BLaER1 (cell line): ENCODE data around the gene CHTF18.

Experiments used
- H3K27ac ChIP-seq: shearing (Covaris generic); formaldehyde crosslinking; 2 replicates; pipeline ENCODE4 v1.8.1; 2022
- H3K27me3 ChIP-seq: shearing (Covaris generic); formaldehyde crosslinking; 2 replicates; pipeline ENCODE4 v1.8.1; 2022
- H3K36me3 ChIP-seq: shearing (Covaris generic); formaldehyde crosslinking; 2 replicates; pipeline ENCODE4 v1.8.1; 2022
- H3K4me1 ChIP-seq: shearing (Covaris generic); formaldehyde crosslinking; 2 replicates; pipeline ENCODE4 v1.8.1; 2022
- H3K4me2 ChIP-seq: shearing (Covaris generic); formaldehyde crosslinking; 2 replicates; pipeline ENCODE4 v1.8.1; 2022
- H3K4me3 ChIP-seq: shearing (Covaris generic); formaldehyde crosslinking; 2 replicates; pipeline ENCODE4 v1.8.1; 2022
- H3K9ac ChIP-seq: shearing (Covaris generic); formaldehyde crosslinking; 2 replicates; pipeline ENCODE4 v1.8.1; 2022
- H3K9me3 ChIP-seq: shearing (Covaris generic); formaldehyde crosslinking; 2 replicates; pipeline ENCODE4 v1.8.1; 2022
- H4K20me1 ChIP-seq: shearing (Covaris generic); formaldehyde crosslinking; 2 replicates; pipeline ENCODE4 v1.8.1; 2022
- Cebpa-rat ChIP-seq: shearing (Covaris generic); IDR thresholded peaks from 2 replicates; pipeline ENCODE4 v1.8.1; 2022

The CHTF18 gene

DNA sequence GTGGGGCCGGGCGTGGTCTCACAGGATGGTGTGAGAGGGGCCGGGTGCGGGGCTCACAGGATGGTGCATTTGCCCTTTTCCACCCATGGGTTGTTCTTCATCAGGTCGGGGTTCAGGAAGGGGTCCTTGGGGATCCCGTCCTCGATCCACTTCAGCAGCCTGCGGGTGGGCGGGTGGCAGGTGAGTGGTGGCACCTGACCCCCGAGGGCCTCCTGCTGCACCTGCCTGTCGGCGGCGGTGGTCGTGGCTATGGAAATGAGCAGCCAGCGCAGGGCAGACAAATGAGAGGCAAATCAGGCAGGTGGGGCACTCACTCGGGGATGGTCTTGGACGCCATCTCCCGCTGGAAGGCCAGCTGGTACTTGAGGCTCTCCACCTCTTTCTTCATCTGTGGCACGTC is 10.2 kb downstream of the CHTF18 start:
- Histone ChIP-seq H4K20me1 (peaks cover 67% of the 10 kb centered on the region), H3K4me3 (no peak overlapping the region), H3K4me2 (no peak overlapping the region), H3K4me1 (peaks cover 23% of the 10 kb centered on the region), H3K27me3 (peaks cover 57% of the 10 kb centered on the region), H3K9me3 (no peaks in the 10 kb centered on the region), H3K27ac (no peak overlapping the region), H3K9ac (no peak overlapping the region), H3K36me3 (peaks cover 30% of the 10 kb centered on the region)
- TF ChIP-seq Cebpa-rat = no peak

DNA sequence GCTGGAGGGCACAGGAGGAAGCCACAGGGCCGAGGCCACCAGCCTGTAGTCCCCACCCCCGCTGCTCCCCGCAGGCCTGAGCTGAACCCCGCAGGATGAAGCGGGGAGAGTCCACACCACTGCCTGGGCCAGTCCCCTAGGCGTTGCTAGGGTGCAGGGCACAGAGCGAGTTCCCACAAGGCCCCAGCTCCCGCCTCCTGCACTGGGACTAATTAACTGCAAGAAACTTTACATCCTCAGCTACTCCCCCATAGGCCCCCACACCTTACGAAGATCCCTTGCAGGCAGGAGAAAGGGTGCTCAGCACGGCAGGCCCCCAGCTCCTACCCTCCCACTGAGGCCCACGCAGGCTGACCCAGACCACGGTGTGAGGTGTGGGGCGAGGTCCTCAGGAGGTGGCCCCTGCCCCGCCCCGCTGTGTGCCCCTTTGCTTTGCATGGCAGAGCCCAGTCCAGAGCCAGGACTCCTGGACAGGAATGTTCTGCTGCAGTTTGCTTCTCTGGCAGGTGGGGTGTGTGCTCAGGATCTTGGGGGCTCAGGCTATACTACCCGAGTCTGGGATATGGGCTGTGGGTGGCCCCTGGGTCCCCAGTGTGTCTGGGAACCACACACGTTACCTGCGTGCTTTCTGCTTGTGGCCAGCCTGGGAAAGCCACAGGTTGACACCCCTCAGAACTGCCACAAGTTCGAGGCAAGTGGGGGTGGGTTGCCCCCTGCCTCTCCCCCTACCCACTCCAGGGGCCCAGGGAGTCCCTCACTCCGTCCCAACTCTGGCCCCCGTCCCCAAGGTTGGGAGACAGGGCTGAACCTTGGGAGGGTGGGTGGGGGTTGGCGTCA is 10.9 kb downstream of the CHTF18 start:
- H3K4me1 ChIP-seq = peaks cover 23% of the 10 kb centered on the region
- no peak for TF ChIP-seq Cebpa-rat
- H3K9me3 ChIP-seq = no peaks in the 10 kb centered on the region

DNA sequence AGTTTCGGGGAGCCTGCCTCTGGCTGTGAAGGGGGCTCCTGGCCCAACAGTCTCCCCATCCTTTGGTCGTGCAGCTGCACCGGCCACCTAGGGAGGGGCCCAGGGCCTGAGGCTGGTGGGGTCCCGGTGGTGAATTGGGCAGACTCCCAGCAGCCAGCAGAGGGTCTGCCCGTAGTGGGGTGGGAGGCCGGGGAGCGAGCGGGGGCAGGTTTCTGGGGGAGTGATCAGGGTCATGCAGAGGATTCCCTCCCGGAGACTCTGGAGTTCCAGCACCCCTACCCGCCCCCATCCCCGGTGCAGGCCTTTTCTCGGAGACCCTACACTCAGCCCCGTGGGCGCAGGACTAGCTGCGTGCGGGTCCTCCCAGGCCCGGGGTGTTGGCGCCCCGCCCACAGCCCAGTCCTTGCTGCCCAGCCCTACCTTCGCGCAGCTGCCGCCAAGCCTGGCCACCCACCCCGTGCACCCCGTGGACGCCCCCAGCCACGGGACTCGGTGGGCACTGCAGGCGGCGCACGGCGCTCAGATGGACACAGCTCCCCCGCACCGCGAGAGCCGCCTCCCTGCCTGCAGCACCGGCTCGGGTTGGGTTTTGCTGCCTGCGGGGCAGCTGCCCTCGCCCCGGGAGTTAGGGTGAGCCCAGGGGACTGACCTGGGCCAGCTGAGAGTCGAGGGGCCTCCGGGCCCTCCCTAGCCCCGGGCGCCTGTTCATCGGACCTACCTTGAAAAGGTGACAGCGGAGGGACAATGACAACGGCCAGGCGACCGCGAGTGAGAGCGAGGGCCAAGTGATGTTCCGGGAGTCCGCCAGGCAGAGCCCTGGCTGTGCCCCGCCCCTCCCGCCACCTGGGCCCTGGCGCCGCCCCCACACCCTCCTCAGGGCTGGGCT is 11.8 kb downstream of the CHTF18 start, which contains the start of gene GNG13:
Gene GNG13, minus strand, starts transcription at position 787 of the 886 bp plus-strand sequence. CDS start 1,657 bp downstream, outside the sequence.
- Histone ChIP-seq H3K4me2 (peak within 1 kb of the TSS; percentile 73), H3K9me3 (no peaks in the 10 kb centered on the region), H3K4me1 (peaks cover 23% of the 10 kb centered on the region), H3K36me3 (peaks cover 16% of the 10 kb centered on the region), H3K9ac (no peak within 1 kb of the TSS), H3K27ac (no peak within 1 kb of the TSS), H4K20me1 (peaks cover 62% of the 10 kb centered on the region), H3K4me3 (peak within 1 kb of the TSS; percentile 11; the same call in 1 of the 2 replicates), H3K27me3 (peaks cover 72% of the 10 kb centered on the region)
- no peak for TF ChIP-seq Cebpa-rat

More for the DNA sequence above, 10.9 kb downstream of the CHTF18 start:
- peaks cover 64% of the 10 kb centered on the region for H3K27me3 ChIP-seq
- H4K20me1 ChIP-seq = peaks cover 65% of the 10 kb centered on the region
- no peak overlapping the region for H3K27ac ChIP-seq
- H3K9ac ChIP-seq = no peak overlapping the region
- no peak overlapping the region for H3K4me2 ChIP-seq
- peaks cover 23% of the 10 kb centered on the region for H3K36me3 ChIP-seq
- no peak overlapping the region for H3K4me3 ChIP-seq

DNA sequence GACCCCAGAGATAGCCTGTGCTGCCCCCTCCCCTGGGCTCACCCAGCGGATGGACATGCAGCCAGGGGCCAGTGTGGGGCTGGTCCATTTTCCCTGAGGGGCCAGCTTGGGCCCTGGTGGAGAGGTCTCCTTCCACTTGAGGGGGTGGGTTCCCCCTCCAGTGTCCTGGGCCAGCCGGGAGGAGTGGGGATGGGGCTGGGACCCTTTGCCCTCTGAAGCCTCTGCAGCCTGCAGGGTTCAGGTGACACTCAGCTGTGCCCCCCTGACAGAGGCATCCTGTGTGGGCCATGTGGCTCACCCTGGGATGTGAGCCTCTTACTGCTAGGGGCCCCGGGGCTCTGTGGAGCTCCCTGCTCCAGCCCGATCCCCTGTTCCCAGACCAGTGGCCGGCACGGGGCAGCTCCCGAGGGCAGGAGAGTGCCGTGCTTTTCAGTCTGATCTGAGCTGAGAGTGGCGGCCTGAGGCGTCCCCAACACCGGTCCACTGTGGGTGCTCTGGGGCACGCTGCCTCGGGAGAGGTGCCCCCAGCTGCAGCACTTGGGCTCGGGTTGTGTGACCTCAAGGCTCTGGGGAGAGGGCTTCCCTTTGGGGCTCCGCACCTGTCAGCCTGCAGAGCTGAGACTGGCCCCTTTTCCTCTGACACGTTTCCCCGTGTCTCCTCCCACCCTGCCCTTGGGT is 12.6 kb downstream of the CHTF18 start:
- Histone ChIP-seq H3K4me2 (peak overlapping the region; percentile 73), H3K9me3 (no peaks in the 10 kb centered on the region), H3K4me3 (peak overlapping the region; percentile 11; the same call in 1 of the 2 replicates), H3K36me3 (peaks cover 11% of the 10 kb centered on the region), H3K27ac (no peak overlapping the region), H3K9ac (no peak overlapping the region), H3K4me1 (peaks cover 23% of the 10 kb centered on the region), H4K20me1 (peaks cover 58% of the 10 kb centered on the region), H3K27me3 (peaks cover 80% of the 10 kb centered on the region)
- TF ChIP-seq Cebpa-rat = no peak

DNA sequence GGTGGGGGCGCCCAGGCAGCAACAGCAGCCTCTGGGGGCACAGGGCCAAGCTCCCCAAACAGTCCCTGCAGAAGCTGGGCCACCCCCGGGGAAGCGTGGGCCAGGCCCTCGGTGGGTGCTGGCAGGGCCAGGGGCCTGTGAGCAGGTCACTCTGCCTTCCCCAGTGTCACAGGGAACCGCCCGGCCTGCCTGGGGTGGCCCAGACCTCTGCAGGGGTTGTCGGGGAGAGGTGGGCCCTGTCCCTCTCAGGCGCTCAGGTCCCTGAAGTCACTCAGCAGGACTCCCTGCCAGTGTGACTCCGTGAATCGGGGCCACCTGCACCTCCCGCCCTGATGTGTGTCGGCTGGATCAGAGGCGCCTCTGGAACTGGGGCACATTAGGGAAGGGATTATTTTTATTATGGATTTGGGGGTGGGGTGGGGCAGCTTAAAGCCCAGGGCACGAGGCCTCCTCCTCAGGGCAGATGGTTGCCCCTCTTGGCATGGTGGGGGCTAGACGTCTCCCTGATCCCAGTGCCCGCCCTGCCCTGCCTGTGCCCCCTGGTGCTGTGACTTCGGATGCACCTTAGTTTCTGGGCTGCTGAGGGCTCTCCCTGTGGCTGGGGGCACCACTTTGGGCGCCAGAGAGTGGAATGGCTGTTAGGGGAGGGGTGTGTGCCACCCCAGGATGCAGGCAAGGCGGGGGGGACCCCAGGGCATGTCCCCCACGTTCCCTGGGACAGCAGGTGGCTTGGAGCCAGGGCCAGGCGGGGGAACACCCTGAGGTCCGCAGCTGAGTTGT is 13.4 kb downstream of the CHTF18 start:
- peaks cover 24% of the 10 kb centered on the region for H3K4me1 ChIP-seq
- H3K36me3 ChIP-seq = peaks cover 3% of the 10 kb centered on the region
- no peak overlapping the region for H3K9ac ChIP-seq
- no peaks in the 10 kb centered on the region for H3K9me3 ChIP-seq
- H4K20me1 ChIP-seq = peaks cover 56% of the 10 kb centered on the region
- H3K4me3 ChIP-seq = 0 out of 2 replicates have a peak overlapping the region, but pooled peaks have one; percentile 11
- H3K4me2 ChIP-seq = peak overlapping the region; percentile 73
- H3K27me3 ChIP-seq = peaks cover 88% of the 10 kb centered on the region
- no peak overlapping the region for H3K27ac ChIP-seq
- TF ChIP-seq Cebpa-rat = no peak

DNA sequence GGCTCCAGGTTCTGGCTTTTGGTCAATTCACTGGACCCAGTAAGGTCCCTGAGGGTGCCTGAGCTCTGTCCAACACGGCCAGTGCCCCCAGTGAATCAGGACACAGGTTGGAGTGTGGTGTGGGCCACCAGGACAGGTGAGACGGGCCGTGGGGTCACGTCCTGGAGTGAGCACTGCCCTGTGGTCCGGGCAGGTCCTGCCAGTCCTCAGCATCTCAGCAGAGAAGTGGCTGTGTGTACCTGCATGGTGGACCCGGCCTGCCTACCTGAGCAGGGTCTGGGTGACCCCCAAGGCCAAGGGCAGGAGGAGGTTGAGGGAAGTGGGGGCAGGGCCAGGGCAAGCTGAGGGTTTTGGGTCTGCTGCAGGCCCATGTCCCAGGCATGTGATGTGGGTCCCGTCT is 14.0 kb downstream of the CHTF18 start:
- Histone ChIP-seq H3K36me3 (no peaks in the 10 kb centered on the region), H3K4me1 (peaks cover 30% of the 10 kb centered on the region), H3K27me3 (peaks cover 95% of the 10 kb centered on the region), H3K27ac (no peak overlapping the region), H4K20me1 (peaks cover 56% of the 10 kb centered on the region), H3K9ac (no peak overlapping the region), H3K9me3 (peaks cover under 1% of the 10 kb centered on the region; the same call in 1 of the 2 replicates), H3K4me2 (no peak overlapping the region), H3K4me3 (no peak overlapping the region)
- TF ChIP-seq Cebpa-rat = no peak

DNA sequence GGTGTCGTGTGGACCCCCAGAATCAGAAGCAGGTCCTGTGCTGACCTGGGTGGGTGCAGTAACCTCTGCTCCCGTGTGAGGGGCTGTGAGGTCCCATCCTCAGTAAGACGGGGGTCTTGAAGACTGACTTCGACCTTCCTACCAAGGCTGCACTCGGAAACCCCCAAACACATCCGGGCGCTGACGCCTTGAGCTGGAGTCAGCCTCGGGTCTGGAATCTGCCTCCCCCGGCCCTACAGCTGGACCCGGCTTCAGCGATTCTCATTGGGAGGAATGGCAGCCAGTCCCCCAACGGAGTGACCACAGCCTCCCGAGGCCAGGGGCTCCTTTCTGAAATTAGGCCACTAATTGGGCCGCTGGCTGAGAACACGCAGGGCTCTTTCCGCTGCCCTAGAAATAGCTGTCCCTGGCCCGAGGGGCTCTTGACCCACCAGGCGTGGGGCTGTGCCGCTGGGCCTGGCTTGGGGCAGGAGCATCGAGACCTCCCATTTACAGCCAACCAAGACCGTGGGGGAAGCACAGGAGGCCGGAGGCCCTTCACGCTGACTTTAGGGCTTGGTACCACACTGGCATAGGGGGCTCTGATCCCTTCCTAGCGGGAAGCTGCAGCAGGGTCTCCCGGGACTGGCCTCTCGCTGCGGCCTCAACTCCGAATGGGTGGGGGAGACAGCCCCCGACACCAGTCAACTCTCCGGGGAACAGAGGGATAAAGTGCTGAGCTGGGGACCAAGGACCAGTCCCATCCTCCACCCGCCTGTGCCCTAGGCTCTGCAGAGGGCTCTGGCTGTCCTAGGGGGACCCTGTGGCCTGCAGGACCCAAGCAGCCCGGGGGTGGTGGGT is 14.7 kb downstream of the CHTF18 start:
- H3K27ac ChIP-seq = no peak overlapping the region
- no peaks in the 10 kb centered on the region for H3K36me3 ChIP-seq
- H3K9ac ChIP-seq = no peak overlapping the region
- H3K4me3 ChIP-seq = no peak overlapping the region
- H3K4me2 ChIP-seq = no peak overlapping the region
- peaks cover 98% of the 10 kb centered on the region for H3K27me3 ChIP-seq
- TF ChIP-seq Cebpa-rat = no peak
- peaks cover 56% of the 10 kb centered on the region for H4K20me1 ChIP-seq
- peaks cover 6% of the 10 kb centered on the region; the same call in 1 of the 2 replicates for H3K9me3 ChIP-seq
- H3K4me1 ChIP-seq = peaks cover 35% of the 10 kb centered on the region

DNA sequence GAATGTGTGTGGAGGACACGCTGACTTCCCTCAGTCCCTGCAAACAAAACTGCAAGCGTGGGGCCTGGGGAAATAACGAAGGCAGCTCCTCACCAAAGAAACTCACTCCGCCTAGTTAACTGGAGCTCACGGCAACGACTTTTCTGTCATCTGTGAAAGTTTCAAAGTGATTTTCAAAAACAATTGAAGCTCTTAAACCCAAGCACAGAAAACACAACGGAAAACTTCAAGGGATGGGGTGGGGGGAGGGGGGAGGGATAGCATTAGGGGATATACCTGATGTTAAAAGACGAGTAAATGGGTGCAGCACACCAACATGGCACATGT is 15.3 kb downstream of the CHTF18 start:
- Histone ChIP-seq H3K4me3 (no peak overlapping the region), H3K27me3 (peaks cover 100% of the 10 kb centered on the region)

More for the DNA sequence above, 15.3 kb downstream of the CHTF18 start:
- H3K4me2 ChIP-seq = no peak overlapping the region
- no peaks in the 10 kb centered on the region for H3K36me3 ChIP-seq
- H3K4me1 ChIP-seq = peaks cover 35% of the 10 kb centered on the region
- no peak for TF ChIP-seq Cebpa-rat
- H4K20me1 ChIP-seq = peaks cover 54% of the 10 kb centered on the region
- no peak overlapping the region for H3K9ac ChIP-seq
- H3K9me3 ChIP-seq = peaks cover 6% of the 10 kb centered on the region; the same call in 1 of the 2 replicates
- no peak overlapping the region for H3K27ac ChIP-seq
